Peyer's patch (tissue), 4 donors: ENCODE measurements around the gene CSRNP3. TPM values are rescaled to one million over a fixed set of nuclear protein-coding genes. Genes with fewer than 3 reads are reported as not detected.

ENCODE experiments used
- DNase-seq, 3 donors: peaks; one replicate each; pipeline ENCODE4 v3.0.0-alpha.2; 2017 to 2019
- H3K27ac ChIP-seq, 4 donors: fragments of 200-600 bp; sonication (generic); one replicate each; pipeline ENCODE4 v1.5.1; 2016 to 2019
- H3K27me3 ChIP-seq, 2 donors: fragments of 200-600 bp; sonication (generic); one replicate each; pipeline ENCODE4 v1.5.1; 2019
- H3K36me3 ChIP-seq, 3 donors: fragments of 200-600 bp; sonication (generic); one replicate each; pipeline ENCODE4 v1.5.1; 2016 to 2019
- H3K4me1 ChIP-seq, 4 donors: fragments of 200-600 bp; sonication (generic); one replicate each; pipeline ENCODE4 v1.5.1; 2016 to 2019
- H3K4me3 ChIP-seq, 4 donors: fragments of 200-600 bp; sonication (generic); 1 replicate in 3 of 4; 2 replicates in 1 of 4; pipeline ENCODE4 v1.5.1; 2016 to 2019; ENCODE audit warnings: mild to moderate bottlenecking in 1 of 4
- H3K9me3 ChIP-seq, 4 donors: fragments of 200-600 bp; sonication (generic); one replicate each; pipeline ENCODE4 v1.5.1; 2016 to 2019; ENCODE audit warnings: mild to moderate bottlenecking in 1 of 4
- POLR2A ChIP-seq, 2 donors: fragments of 450-650 bp; IDR thresholded peaks; one replicate each; pipeline ENCODE4 v1.5.1; 2017; ENCODE audit warnings: antibody characterized with exemption in 2 of 2, mild to moderate bottlenecking in 2 of 2, moderate library complexity in 2 of 2
- total RNA-seq, 4 donors: library from RNA; depleted of rRNA; stranded (reverse); fragments of >200 nt; gene quantifications; one replicate each; pipeline ENCODE4 v1.1.0, GENCODE V29; 2016
- TF ChIP-seq, protein P1 (sequence below), 6 experiments: fragments of 450-650 bp in 4 of 6; fragments of 200-600 bp in 2 of 6; sonication (generic) in 1 of 6; IDR thresholded peaks; one replicate each; pipeline ENCODE4 v1.5.1; 2017 to 2019; ENCODE audit warnings: antibody characterized with exemption in 6 of 6, mild to moderate bottlenecking in 3 of 6, moderate library complexity in 1 of 6

The CSRNP3 gene
- total RNA-seq, 4 donors from 2014 or later: 1.6 to 10.5 (median 4.4) TPM

DNA sequence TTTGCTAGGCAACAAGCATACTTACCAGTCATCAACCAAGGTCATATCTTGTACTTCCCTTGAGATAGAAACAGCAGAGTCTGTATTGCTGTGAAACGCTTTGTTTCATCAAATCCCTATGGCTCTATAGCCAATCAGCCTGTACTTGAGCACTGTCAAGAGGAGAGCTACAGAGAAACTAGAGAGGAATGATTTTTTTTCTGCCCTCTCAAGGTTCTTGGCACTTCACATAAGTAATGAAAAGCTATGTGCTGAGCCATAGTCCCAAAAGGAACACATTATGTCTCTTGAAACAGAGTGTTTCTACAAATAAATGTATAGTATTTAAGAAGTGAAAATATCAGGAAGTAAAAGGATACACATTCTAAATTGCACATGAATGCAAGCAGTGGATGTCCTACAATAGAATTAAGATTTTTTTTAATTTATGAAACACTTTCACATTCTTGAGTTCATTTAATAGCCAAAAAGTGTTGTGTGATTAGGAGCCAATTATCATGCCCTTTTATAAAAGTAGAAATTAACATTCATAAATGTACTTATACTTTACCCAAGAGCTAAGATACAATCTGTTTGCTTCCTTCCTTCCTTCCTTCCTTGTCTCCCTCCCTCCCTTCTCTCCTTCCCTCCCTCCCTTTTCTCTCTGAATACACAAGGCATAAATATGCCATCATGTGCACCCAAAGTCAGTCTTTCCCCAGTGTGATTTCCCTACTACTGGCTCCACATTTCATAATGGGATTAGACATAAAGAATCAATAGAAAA, 131.8 kb downstream of the CSRNP3 start:
- Histone ChIP-seq H3K36me3 (no peaks in the 10 kb centered on the region), H3K4me1 (no peaks in the 10 kb centered on the region), H3K27me3 (no peaks in the 10 kb centered on the region), H3K4me3 (no peak overlapping the region), H3K27ac (no peak overlapping the region), H3K9me3 (no peaks in the 10 kb centered on the region)
- TF ChIP-seq, protein P1, sequence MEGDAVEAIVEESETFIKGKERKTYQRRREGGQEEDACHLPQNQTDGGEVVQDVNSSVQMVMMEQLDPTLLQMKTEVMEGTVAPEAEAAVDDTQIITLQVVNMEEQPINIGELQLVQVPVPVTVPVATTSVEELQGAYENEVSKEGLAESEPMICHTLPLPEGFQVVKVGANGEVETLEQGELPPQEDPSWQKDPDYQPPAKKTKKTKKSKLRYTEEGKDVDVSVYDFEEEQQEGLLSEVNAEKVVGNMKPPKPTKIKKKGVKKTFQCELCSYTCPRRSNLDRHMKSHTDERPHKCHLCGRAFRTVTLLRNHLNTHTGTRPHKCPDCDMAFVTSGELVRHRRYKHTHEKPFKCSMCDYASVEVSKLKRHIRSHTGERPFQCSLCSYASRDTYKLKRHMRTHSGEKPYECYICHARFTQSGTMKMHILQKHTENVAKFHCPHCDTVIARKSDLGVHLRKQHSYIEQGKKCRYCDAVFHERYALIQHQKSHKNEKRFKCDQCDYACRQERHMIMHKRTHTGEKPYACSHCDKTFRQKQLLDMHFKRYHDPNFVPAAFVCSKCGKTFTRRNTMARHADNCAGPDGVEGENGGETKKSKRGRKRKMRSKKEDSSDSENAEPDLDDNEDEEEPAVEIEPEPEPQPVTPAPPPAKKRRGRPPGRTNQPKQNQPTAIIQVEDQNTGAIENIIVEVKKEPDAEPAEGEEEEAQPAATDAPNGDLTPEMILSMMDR (IDR thresholded peaks at IDR 0.05): no peak
- DNase-seq: no peak

DNA sequence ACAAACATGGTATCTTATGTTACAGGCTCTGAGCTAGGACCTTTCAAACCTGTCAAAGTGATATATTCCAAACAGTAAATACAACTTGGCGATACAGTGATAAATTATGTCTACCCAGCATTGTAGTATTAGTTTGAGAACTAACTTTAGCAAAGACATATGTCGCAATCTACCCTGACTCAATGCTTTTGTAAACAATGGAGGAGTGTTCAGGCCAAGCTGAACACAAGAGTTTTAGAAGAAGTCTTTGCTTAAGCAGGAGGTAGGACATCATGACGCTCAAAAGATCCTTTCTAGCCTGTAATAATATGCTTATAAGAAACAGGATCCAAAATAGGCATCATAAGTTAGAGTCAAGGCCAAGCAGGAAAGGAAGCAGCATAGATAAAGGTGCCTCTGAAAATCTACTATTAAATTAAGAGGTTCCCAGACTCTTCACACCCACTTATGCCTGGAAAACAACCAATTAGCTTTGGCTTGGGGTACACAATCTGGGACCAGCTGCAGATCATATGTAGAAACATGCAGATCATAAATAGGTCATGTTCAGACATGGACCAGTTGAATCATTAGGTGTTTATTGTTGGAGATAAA, 132.5 kb downstream of the CSRNP3 start:
- Histone ChIP-seq H3K4me3 (no peak overlapping the region), H3K4me1 (no peaks in the 10 kb centered on the region), H3K27ac (no peak overlapping the region), H3K36me3 (no peaks in the 10 kb centered on the region), H3K27me3 (no peaks in the 10 kb centered on the region), H3K9me3 (no peaks in the 10 kb centered on the region)
- DNase-seq: no peak
- TF ChIP-seq POLR2A (IDR thresholded peaks at IDR 0.05): no peak
- TF ChIP-seq, protein P1 (IDR thresholded peaks at IDR 0.05): no peak

DNA sequence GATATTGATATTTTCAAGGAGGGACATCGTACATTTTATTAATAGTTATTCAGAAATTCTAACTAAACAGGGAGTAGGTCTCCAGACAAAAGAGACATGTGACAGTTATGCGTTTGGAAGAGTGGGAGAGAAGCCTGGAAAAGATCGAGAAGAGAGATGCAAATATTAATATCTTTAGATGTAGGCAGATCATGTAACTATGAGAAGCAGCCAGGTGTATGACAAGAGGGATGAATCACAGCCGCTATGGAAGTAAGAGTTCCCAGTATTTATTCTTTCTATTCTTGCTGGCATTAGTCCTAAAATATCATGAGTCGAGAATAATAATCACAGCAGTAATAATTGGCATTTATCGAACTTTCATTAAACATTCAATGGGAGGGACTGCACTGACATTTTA, 140.2 kb downstream of the CSRNP3 start:
- no peak for TF ChIP-seq POLR2A (IDR thresholded peaks at IDR 0.05)
- no peaks in the 10 kb centered on the region for H3K36me3 ChIP-seq
- H3K4me3 ChIP-seq: no peak overlapping the region
- no peaks in the 10 kb centered on the region for H3K27me3 ChIP-seq
- no peaks in the 10 kb centered on the region for H3K4me1 ChIP-seq
- H3K27ac ChIP-seq: no peak overlapping the region
- no peak for DNase-seq
- no peaks in the 10 kb centered on the region for H3K9me3 ChIP-seq

DNA sequence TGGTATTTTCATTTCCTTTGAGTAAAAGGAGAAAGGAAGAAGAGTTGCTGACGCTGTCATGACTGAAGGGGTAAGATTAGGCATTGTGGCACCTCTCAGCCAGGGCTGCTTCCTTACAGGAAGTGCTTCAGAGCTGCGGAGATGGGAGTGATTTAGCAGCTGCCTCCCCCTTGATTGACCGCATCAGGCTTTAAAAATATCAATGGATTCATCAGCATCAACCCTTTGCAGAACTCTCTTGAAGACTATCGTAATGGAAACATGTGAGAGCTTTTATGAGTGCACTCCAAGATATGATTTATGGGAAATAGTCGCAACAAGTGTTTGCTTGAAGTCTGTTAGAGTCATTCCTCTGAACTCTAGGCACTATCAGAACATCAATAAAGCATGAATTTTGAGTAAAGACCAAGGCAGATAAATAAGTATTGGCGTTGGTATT, 141.1 kb downstream of the CSRNP3 start:
- no peak for TF ChIP-seq POLR2A (IDR thresholded peaks at IDR 0.05)
- TF ChIP-seq, protein P1 (IDR thresholded peaks at IDR 0.05): no peak

DNA sequence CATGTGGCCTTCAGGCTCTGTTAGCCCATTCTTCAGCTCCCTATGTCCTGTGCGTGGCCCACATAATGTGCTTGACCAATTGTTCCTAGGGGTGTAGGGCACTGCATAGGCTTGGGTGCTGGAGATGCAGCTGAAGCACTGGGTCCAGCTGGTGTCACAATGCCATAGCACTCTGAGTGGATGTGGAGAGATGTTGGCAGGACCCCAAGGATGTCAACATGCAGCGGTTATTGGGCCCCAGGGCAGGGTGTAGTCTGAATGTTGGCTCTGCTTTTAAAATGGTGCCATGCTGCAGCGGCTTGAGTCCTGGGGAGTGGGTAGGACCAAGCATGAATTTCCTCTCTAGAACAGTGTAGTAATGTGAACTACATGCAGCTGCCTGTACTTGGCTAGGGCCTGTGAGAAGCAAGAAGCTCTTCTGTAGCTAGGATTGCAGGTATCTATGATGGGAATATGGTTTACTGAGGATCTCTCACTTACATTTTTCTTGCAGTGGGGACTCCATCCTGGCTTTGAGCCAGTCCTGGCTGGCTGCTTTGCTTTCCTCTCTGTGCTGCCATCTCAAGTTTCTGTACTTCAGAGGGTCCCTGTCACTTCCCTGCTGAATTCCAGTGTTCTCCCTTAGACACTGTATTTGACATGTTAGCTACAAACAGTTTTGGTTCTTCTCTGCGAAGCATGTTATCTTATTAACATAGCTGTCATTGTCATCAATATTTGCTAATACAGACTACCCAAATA, 148.4 kb downstream of the CSRNP3 start:
- no peak overlapping the region for H3K4me3 ChIP-seq
- no peaks in the 10 kb centered on the region for H3K27me3 ChIP-seq
- no peaks in the 10 kb centered on the region for H3K4me1 ChIP-seq
- no peaks in the 10 kb centered on the region for H3K9me3 ChIP-seq
- no peak for DNase-seq
- no peak for TF ChIP-seq POLR2A (IDR thresholded peaks at IDR 0.05)
- no peaks in the 10 kb centered on the region for H3K36me3 ChIP-seq
- H3K27ac ChIP-seq: no peak overlapping the region

More for the DNA sequence above, 141.1 kb downstream of the CSRNP3 start:
- Histone ChIP-seq H3K27me3 (no peaks in the 10 kb centered on the region), H3K4me3 (no peak overlapping the region), H3K9me3 (no peaks in the 10 kb centered on the region), H3K36me3 (no peaks in the 10 kb centered on the region), H3K4me1 (no peaks in the 10 kb centered on the region), H3K27ac (no peak overlapping the region)
- no peak for DNase-seq

DNA sequence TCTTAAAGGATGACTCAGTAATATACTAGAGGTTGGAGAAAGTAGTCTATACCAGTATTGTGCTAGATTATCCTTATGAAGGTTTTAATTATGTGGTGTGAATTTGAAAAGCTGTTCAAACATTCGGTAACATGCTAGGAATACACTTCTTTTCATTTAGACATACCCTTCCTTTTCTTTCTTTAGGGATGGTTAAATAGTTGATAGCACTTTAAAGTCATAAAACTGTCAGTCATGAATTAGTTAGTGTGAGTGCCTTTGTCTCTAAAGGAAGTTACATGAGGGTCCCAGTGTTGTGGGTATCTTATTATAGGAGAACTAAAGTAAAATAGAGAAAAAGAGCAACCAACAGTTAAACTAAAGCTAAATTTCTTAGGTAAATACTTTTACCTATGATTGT, 149.3 kb downstream of the CSRNP3 start:
- H3K9me3 ChIP-seq: no peaks in the 10 kb centered on the region
- H3K36me3 ChIP-seq: no peaks in the 10 kb centered on the region
- no peak overlapping the region for H3K4me3 ChIP-seq
- TF ChIP-seq POLR2A (IDR thresholded peaks at IDR 0.05): no peak
- TF ChIP-seq, protein P1 (IDR thresholded peaks at IDR 0.05): no peak
- no peaks in the 10 kb centered on the region for H3K27me3 ChIP-seq
- no peak for DNase-seq
- no peak overlapping the region for H3K27ac ChIP-seq
- no peaks in the 10 kb centered on the region for H3K4me1 ChIP-seq
